Lung (tissue), 12 donors: ENCODE results near the gene FHOD3. TPM values are rescaled to one million over a fixed set of nuclear protein-coding genes. Genes with fewer than 3 reads are reported as not detected.

Experiments
- ATAC-seq: fragments of 200-7000 bp; cut with Tn5 transposase; one replicate; pipeline ENCODE4 v1.9.1; 2020; ENCODE audit warnings: moderate number of reproducible peaks; ENCODE audit not compliant: insufficient read depth, low FRiP score
- DNase-seq, 3 donors: peaks; one replicate each; pipeline ENCODE4 v3.0.0-alpha.2; 2013 to 2017
- H3K27ac ChIP-seq, 2 donors: one replicate each; pipeline ENCODE4 v1.5.1; 2013; ENCODE audit warnings: mild to moderate bottlenecking in 2 of 2, moderate library complexity in 2 of 2, control low read depth in 1 of 2, inconsistent platforms in 1 of 2, low read depth in 1 of 2, low read length in 1 of 2
- H3K27me3 ChIP-seq, 3 donors: one replicate each; pipeline ENCODE4 v1.5.1; 2013; ENCODE audit warnings: low read length in 2 of 3; ENCODE audit not compliant: control insufficient read depth in 3 of 3, insufficient read depth in 3 of 3
- H3K36me3 ChIP-seq, 4 donors: one replicate each; pipeline ENCODE4 v1.5.1; 2013; ENCODE audit warnings: low read length in 4 of 4, mild to moderate bottlenecking in 1 of 4, moderate library complexity in 1 of 4; ENCODE audit not compliant: control insufficient read depth in 4 of 4, insufficient read depth in 4 of 4
- H3K4me1 ChIP-seq, 5 donors: one replicate each; pipeline ENCODE4 v1.5.1; 2013; ENCODE audit warnings: low read length in 5 of 5, mild to moderate bottlenecking in 2 of 5, moderate library complexity in 1 of 5; ENCODE audit not compliant: control insufficient read depth in 5 of 5, insufficient read depth in 5 of 5
- H3K4me3 ChIP-seq: one replicate; pipeline ENCODE4 v1.5.1; 2013; ENCODE audit warnings: mild to moderate bottlenecking, control low read depth, moderate library complexity
- H3K9ac ChIP-seq, 2 donors: one replicate each; pipeline ENCODE4 v1.5.1; 2013; ENCODE audit warnings: low read length in 2 of 2, control low read depth in 1 of 2; ENCODE audit not compliant: insufficient read depth in 1 of 2
- H3K9me3 ChIP-seq, 4 donors: one replicate each; pipeline ENCODE4 v1.5.1; 2013; ENCODE audit warnings: low read length in 3 of 4, mild to moderate bottlenecking in 1 of 4, moderate library complexity in 1 of 4; ENCODE audit not compliant: control insufficient read depth in 4 of 4, insufficient read depth in 3 of 4
- CTCF ChIP-seq: IDR thresholded peaks from 2 replicates; pipeline ENCODE4 v1.5.1; 2012; ENCODE audit warnings: mild to moderate bottlenecking; ENCODE audit errors: control extremely low read depth, extremely low read depth
- WGBS, 2 donors: extraction: QIAGEN DNeasy Blood & Tissue Kit; methylation state at CpG; one replicate each; pipeline ENCODE4 v1.1.7; 2013; 5-methylcytosine and 5-hydroxymethylcytosine counted together
- polyA plus RNA-seq, 2 donors: library from polyadenylated mRNA; stranded (reverse); fragments of 200-250 nt; gene quantifications; one replicate each; pipeline ENCODE4 v1.2.1, GENCODE V29; 2013
- total RNA-seq, 2 donors: library from RNA; depleted of rRNA in 1 of 2; stranded (reverse); fragments of >200 nt in 1 of 2; gene quantifications; one replicate each; pipeline ENCODE4 v1.2.1, GENCODE V29; 2014 to 2021
- donor health status: control.
- donor health status: control.
- donor health status: Bipolar disorder and iron deficiency.
- donor health status: healthy.
- donor health status: DM: yes; HTN: yes; CAD: no.

The FHOD3 gene
- total and polyA plus RNA-seq, 4 donors, result 1.0 to 7.4 (median 2.9) TPM

GRCh38 chr18:36525913-36526312, 228.4 kb downstream of the FHOD3 start:
- 88 to 95% methylated on average over 3 of the region's 3 CpGs for WGBS, 2 donors
- TF ChIP-seq CTCF, result no peak

DNA sequence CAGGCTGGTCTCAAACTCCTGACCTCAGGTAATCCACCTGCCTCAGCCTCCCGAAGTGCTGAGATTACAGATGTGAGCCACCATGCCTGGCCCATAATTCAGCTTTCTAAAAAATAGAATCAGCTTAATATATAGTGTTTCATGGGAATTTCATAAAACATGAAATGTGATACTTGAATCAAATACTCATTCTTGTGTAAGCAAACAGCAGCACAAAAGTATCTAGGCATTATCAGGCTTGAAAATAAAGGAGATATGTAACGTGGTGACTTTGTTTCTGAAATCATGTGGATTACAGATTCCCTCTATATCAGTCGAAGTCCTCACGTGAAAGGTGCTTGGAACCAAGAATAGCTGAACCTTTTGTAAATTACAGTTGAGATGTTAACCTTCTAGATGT, 229.1 kb downstream of the FHOD3 start:
- Histone ChIP-seq H3K4me1 (peaks cover 0 to 9% (median 0%) of the 10 kb centered on the region in 5 donors), H3K4me3 (no peak overlapping the region), H3K9ac (no peak overlapping the region), H3K27ac (no peak overlapping the region), H3K36me3 (no peaks in the 10 kb centered on the region), H3K27me3 (no peaks in the 10 kb centered on the region), H3K9me3 (peaks cover 0 to 6% (median 0%) of the 10 kb centered on the region in 4 donors)
- WGBS, 2 donors, result 84% methylated on average over 4 of the region's 4 CpGs
- ATAC-seq (no peak), DNase-seq (no peak)
- TF ChIP-seq CTCF, result no peak

More at GRCh38 chr18:36525913-36526312, 228.4 kb downstream of the FHOD3 start:
- Histone ChIP-seq H3K36me3 (no peaks in the 10 kb centered on the region), H3K4me3 (no peak overlapping the region), H3K27me3 (no peaks in the 10 kb centered on the region), H3K27ac (no peak overlapping the region), H3K9me3 (peaks cover 0 to 7% (median 0%) of the 10 kb centered on the region in 4 donors), H3K4me1 (peaks cover 0 to 9% (median 0%) of the 10 kb centered on the region in 5 donors), H3K9ac (no peak overlapping the region)
- ATAC-seq (no peak), DNase-seq (no peak)

- ATAC-seq (no peak), DNase-seq (no peak)
- H3K27ac ChIP-seq, result no peak overlapping the region
- H3K27me3 ChIP-seq, result no peaks in the 10 kb centered on the region
- H3K36me3 ChIP-seq, result no peaks in the 10 kb centered on the region
- no peak for TF ChIP-seq CTCF
- H3K4me1 ChIP-seq, result peaks cover 0 to 9% (median 0%) of the 10 kb centered on the region in 5 donors
- no peak overlapping the region for H3K4me3 ChIP-seq
- H3K9me3 ChIP-seq, result peaks cover 0 to 4% (median 0%) of the 10 kb centered on the region in 4 donors
- 83 to 92% methylated on average over 6 of the region's 6 CpGs for WGBS, 2 donors
- H3K9ac ChIP-seq, result no peak overlapping the region
Observed at GRCh38 chr18:36527051-36527450, 229.5 kb downstream of the FHOD3 start.

GRCh38 chr18:36527740-36528455, 230.4 kb downstream of the FHOD3 start:
- Histone ChIP-seq H3K27me3 (no peaks in the 10 kb centered on the region), H3K9me3 (peaks cover 0 to 6% (median 0%) of the 10 kb centered on the region in 4 donors), H3K9ac (no peak overlapping the region), H3K4me3 (no peak overlapping the region), H3K27ac (no peak overlapping the region), H3K4me1 (peaks cover 0 to 9% (median 0%) of the 10 kb centered on the region in 5 donors), H3K36me3 (no peaks in the 10 kb centered on the region)
- DNase-seq (no peak), ATAC-seq (no peak)
- 74 to 80% methylated on average over 2 of the region's 2 CpGs for WGBS, 2 donors
- no peak for TF ChIP-seq CTCF
